GM06990 (cell line): Measurements from ENCODE around the gene C1orf35.

Source experiments
- DNase-seq: peaks from one replicate; pipeline ENCODE4 v3.0.0-alpha.2; 2011; ENCODE audit not compliant: insufficient read length; ENCODE audit errors: extremely low read depth
- H3K27me3 ChIP-seq: replicated peaks from 2 replicates; pipeline ENCODE4 v1.6.0; 2011; ENCODE audit warnings: low read length; ENCODE audit not compliant: control insufficient read depth, insufficient read depth
- H3K36me3 ChIP-seq: 2 replicates; pipeline ENCODE4 v1.5.1; 2011; ENCODE audit warnings: low read length; ENCODE audit not compliant: control insufficient read depth, insufficient read depth
- H3K4me3 ChIP-seq: replicated peaks from 2 replicates; pipeline ENCODE4 v1.5.1; 2011; ENCODE audit warnings: low read depth, mild to moderate bottlenecking, control low read depth, low read length
- CTCF ChIP-seq: IDR thresholded peaks from 2 replicates; pipeline ENCODE4 v1.5.1; 2011; ENCODE audit warnings: low read length, control low read depth, mild to moderate bottlenecking, inconsistent platforms; ENCODE audit not compliant: insufficient read depth, poor library complexity, severe bottlenecking

Gene C1orf35

GRCh38 chr1:228143480-228144192 is 40.5 kb upstream of the C1orf35 start:
- H3K4me3 ChIP-seq, result no peak overlapping the region
- H3K27me3 ChIP-seq, result no peaks in the 10 kb centered on the region
- TF ChIP-seq CTCF, result no peak
- no peak for DNase-seq
- peaks cover 27% of the 10 kb centered on the region for H3K36me3 ChIP-seq

GRCh38 chr1:228142701-228143136 is 39.6 kb upstream of the C1orf35 start:
- H3K27me3 ChIP-seq, result no peaks in the 10 kb centered on the region
- no peak overlapping the region for H3K4me3 ChIP-seq
- DNase-seq, result no peak
- peaks cover 20% of the 10 kb centered on the region for H3K36me3 ChIP-seq
- TF ChIP-seq CTCF, result no peak

GRCh38 chr1:228142155-228142691 is 39.1 kb upstream of the C1orf35 start:
- no peak for TF ChIP-seq CTCF
- peak overlapping the region; percentile 93 for H3K4me3 ChIP-seq

GRCh38 chr1:228141226-228142044 is 38.3 kb upstream of the C1orf35 start:
- H3K27me3 ChIP-seq, result no peaks in the 10 kb centered on the region
- H3K36me3 ChIP-seq, result peaks cover 8% of the 10 kb centered on the region
- peak; percentile 39 for DNase-seq
- TF ChIP-seq CTCF, result no peak
- H3K4me3 ChIP-seq, result peak overlapping the region; percentile 93

More at GRCh38 chr1:228142155-228142691, 39.1 kb upstream of the C1orf35 start:
- peaks cover 15% of the 10 kb centered on the region for H3K36me3 ChIP-seq
- no peaks in the 10 kb centered on the region for H3K27me3 ChIP-seq
- peak; percentile 7 for DNase-seq

- H3K36me3 ChIP-seq, result peaks cover 5% of the 10 kb centered on the region
- no peaks in the 10 kb centered on the region for H3K27me3 ChIP-seq
- DNase-seq, result no peak
- no peak for TF ChIP-seq CTCF
- peak overlapping the region; percentile 93 for H3K4me3 ChIP-seq
These were observed 37.6 kb upstream of the C1orf35 start for GRCh38 chr1:228140724-228141225.
